ENCODE measurements around the gene AS3MT.

The AS3MT gene

DNA sequence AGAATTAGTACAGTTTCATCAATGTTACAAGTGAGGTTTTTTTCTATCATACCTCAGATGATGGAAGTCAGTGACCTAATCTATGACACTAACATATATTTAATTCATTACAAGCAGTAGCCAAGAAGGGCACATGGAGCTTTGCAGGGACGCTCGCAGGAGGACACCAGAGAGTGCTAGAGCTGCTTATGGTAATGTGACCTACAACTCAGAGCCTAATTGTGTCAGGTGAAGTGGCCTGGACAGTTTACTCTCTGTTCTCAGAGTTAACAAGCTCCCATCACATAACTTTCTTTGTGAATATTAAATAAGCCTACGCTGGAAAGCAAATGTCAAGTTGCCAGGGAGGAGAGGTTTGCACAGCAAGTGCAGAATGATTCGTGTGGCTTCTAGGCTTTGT is 37.2 kb downstream of the AS3MT start:
- H3K9me3 ChIP-seq (ENCODE audit: insufficient read depth, low read length, severe bottlenecking), result no peaks in the 10 kb centered on the region
- no peak for DNase-seq
- H4K20me1 ChIP-seq (ENCODE audit: insufficient read depth, low read length), result no peaks in the 10 kb centered on the region
- ATAC-seq (ENCODE audit: insufficient read depth, low read depth), result no peak
- H3K9ac ChIP-seq (ENCODE audit: low read depth, low read length), result no peak overlapping the region
- no peak for TF ChIP-seq CTCF (IDR thresholded peaks at IDR 0.05; ENCODE audit: borderline replicate concordance, extremely low read depth, low read length, poor library complexity, severe bottlenecking)
- TF ChIP-seq EZH2 (IDR thresholded peaks at IDR 0.05; ENCODE audit: borderline replicate concordance, low read depth, low read length, severe bottlenecking), result no peak
- no peaks in the 10 kb centered on the region for H3K36me3 ChIP-seq (ENCODE audit: insufficient read depth, low read length)
- H3K27ac ChIP-seq (ENCODE audit: low read length), result no peak overlapping the region
- no peaks in the 10 kb centered on the region for H3K79me2 ChIP-seq (ENCODE audit: insufficient read depth, low read length)
- H3K4me2 ChIP-seq (ENCODE audit: insufficient read depth, low read length), result no peak overlapping the region
- H2AFZ ChIP-seq (ENCODE audit: low read depth, low read length), result no peak overlapping the region
- H3K27me3 ChIP-seq (ENCODE audit: insufficient read depth, low read length, poor library complexity), result no peaks in the 10 kb centered on the region
- no peak overlapping the region for H3K4me3 ChIP-seq (ENCODE audit: low read depth in 1 of 2, low read length in 2 of 2)
- H3K4me1 ChIP-seq (ENCODE audit: insufficient read depth, low read length), result no peaks in the 10 kb centered on the region

DNA sequence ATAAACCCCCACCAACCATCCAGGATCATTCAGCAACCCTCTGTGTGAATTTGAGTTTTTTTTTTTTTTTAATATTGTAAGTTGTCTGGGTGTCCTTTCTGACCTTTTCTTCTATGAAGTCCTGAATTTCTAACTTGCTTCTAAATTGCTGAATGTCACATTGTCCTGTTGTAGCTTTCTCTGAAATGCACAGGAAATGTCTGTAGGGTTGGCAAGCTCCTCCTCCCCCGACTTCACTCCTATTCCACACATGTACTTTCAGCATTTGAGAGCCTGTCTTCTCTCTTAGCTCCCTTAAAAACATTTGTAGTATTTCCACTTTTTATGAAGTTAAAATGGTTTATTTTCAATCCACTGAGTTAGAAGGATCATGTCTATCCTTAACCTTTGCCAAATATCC is 45.5 kb downstream of the AS3MT start:
- H3K27ac ChIP-seq (ENCODE audit: low read length), result no peak overlapping the region
- ATAC-seq (ENCODE audit: insufficient read depth, low read depth) (no peak), DNase-seq (no peak)
- H2AFZ ChIP-seq (ENCODE audit: low read depth, low read length), result no peak overlapping the region
- no peaks in the 10 kb centered on the region for H3K9me3 ChIP-seq (ENCODE audit: insufficient read depth, low read length, severe bottlenecking)
- no peak overlapping the region for H3K9ac ChIP-seq (ENCODE audit: low read depth, low read length)
- H3K79me2 ChIP-seq (ENCODE audit: insufficient read depth, low read length), result peaks cover 12% of the 10 kb centered on the region
- no peaks in the 10 kb centered on the region; the same call in 1 of the 2 replicates for H3K36me3 ChIP-seq (ENCODE audit: insufficient read depth, low read length)
- no peak overlapping the region for H3K4me3 ChIP-seq (ENCODE audit: low read depth in 1 of 2, low read length in 2 of 2)
- peaks cover 19% of the 10 kb centered on the region for H3K4me1 ChIP-seq (ENCODE audit: insufficient read depth, low read length)
- H3K27me3 ChIP-seq (ENCODE audit: insufficient read depth, low read length, poor library complexity), result no peaks in the 10 kb centered on the region
- TF ChIP-seq CTCF (IDR thresholded peaks at IDR 0.05; ENCODE audit: borderline replicate concordance, extremely low read depth, low read length, poor library complexity, severe bottlenecking) (no peak), EZH2 (IDR thresholded peaks at IDR 0.05; ENCODE audit: borderline replicate concordance, low read depth, low read length, severe bottlenecking) (no peak)
- H4K20me1 ChIP-seq (ENCODE audit: insufficient read depth, low read length), result no peaks in the 10 kb centered on the region
- H3K4me2 ChIP-seq (ENCODE audit: insufficient read depth, low read length), result no peak overlapping the region

GRCh38 chr10:102916173-102916572 is 46.9 kb downstream of the AS3MT start:
- Histone ChIP-seq H4K20me1 (ENCODE audit: insufficient read depth, low read length) (no peaks in the 10 kb centered on the region), H3K79me2 (ENCODE audit: insufficient read depth, low read length) (peaks cover 15% of the 10 kb centered on the region), H2AFZ (ENCODE audit: low read depth, low read length) (no peak overlapping the region), H3K27me3 (ENCODE audit: insufficient read depth, low read length, poor library complexity) (no peaks in the 10 kb centered on the region), H3K27ac (ENCODE audit: low read length) (no peak overlapping the region), H3K4me3 (ENCODE audit: low read depth in 1 of 2, low read length in 2 of 2) (no peak overlapping the region), H3K9me3 (ENCODE audit: insufficient read depth, low read length, severe bottlenecking) (no peaks in the 10 kb centered on the region), H3K9ac (ENCODE audit: low read depth, low read length) (no peak overlapping the region), H3K36me3 (ENCODE audit: insufficient read depth, low read length) (no peaks in the 10 kb centered on the region; the same call in 1 of the 2 replicates), H3K4me2 (ENCODE audit: insufficient read depth, low read length) (no peak overlapping the region), H3K4me1 (ENCODE audit: insufficient read depth, low read length) (peaks cover 33% of the 10 kb centered on the region)
- TF ChIP-seq CTCF (IDR thresholded peaks at IDR 0.05; ENCODE audit: borderline replicate concordance, extremely low read depth, low read length, poor library complexity, severe bottlenecking), result no peak
- no peak for TF ChIP-seq EZH2 (IDR thresholded peaks at IDR 0.05; ENCODE audit: borderline replicate concordance, low read depth, low read length, severe bottlenecking)
- DNase-seq (no peak), ATAC-seq (ENCODE audit: insufficient read depth, low read depth) (no peak)
